ENCODE results near the gene SPATS2L. TPM values are rescaled to one million over a fixed set of nuclear protein-coding genes. Genes with fewer than 3 reads are reported as not detected.

SPATS2L gene
- total RNA-seq, 1 experiment from 2014 or later: not detected

DNA sequence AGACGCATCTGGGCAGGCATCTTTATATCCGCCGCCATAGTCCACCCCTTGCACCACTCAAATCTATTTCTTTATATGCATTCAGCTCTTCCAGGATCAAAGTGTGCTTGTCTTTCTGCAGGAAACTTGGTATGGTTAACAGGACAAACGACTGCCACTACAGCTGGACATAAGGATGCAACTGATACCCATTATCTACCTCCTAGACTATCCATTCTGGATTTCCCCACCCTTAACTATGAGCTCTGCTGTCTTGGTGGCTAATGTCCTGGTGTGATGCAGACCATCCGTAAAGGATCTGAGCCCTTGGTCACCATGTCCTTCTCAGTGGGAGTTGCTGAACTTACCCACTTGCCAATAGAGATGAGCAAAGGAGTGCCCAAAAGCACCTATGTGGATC lies 40.1 kb upstream of the SPATS2L start:
- no peaks in the 10 kb centered on the region for H3K9me3 ChIP-seq (ENCODE audit: low read length)

DNA sequence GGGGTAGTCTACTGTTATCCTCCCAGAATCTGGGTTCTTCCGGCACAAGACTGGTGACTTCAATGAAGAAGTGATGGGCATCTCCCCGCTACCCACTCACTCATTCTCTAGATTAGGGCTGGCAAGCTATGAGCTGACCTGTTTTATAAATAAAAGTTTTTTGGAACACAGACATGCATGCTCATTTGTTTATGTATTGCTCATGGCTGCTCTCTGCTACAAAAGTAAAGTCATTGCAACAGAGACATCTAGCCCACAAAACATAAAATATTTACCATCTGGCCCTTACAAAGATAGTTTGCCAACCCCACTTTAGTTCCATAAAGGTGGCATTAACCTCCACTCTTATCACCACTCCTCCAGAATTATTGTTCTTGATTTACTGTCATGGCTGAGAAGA lies 39.1 kb upstream of the SPATS2L start:
- Histone ChIP-seq H3K36me3 (ENCODE audit: insufficient read depth, low read length) (no peaks in the 10 kb centered on the region), H3K27me3 (ENCODE audit: low read length) (no peaks in the 10 kb centered on the region), H3K79me2 (ENCODE audit: low read length) (no peaks in the 10 kb centered on the region), H3K27ac (ENCODE audit: low read length) (no peak overlapping the region), H3K9me3 (ENCODE audit: low read length) (no peaks in the 10 kb centered on the region), H3K4me3 (ENCODE audit: low read length) (no peak overlapping the region), H2AFZ (ENCODE audit: low read length) (no peak overlapping the region), H4K20me1 (ENCODE audit: insufficient read depth, low read depth, low read length) (0 out of 2 replicates have a peak, but pooled peaks cover 3% of the 10 kb centered on the region), H3K9me2 (replicated peaks; ENCODE audit: insufficient read depth, low read length) (no peaks in the 10 kb centered on the region), H3K9ac (ENCODE audit: low read length) (no peak overlapping the region), H3K4me2 (ENCODE audit: low read depth, low read length, poor library complexity, severe bottlenecking) (no peak overlapping the region), H3K4me1 (ENCODE audit: low read length) (peaks cover 11% of the 10 kb centered on the region)
- no peak for DNase-seq

More for the DNA sequence above, 40.1 kb upstream of the SPATS2L start:
- Histone ChIP-seq H3K27me3 (ENCODE audit: low read length) (no peaks in the 10 kb centered on the region), H3K27ac (ENCODE audit: low read length) (no peak overlapping the region), H3K9ac (ENCODE audit: low read length) (no peak overlapping the region), H3K4me2 (ENCODE audit: low read depth, low read length, poor library complexity, severe bottlenecking) (no peak overlapping the region), H2AFZ (ENCODE audit: low read length) (no peak overlapping the region), H3K9me2 (replicated peaks; ENCODE audit: insufficient read depth, low read length) (no peaks in the 10 kb centered on the region), H3K4me1 (ENCODE audit: low read length) (peaks cover 5% of the 10 kb centered on the region), H3K79me2 (ENCODE audit: low read length) (no peaks in the 10 kb centered on the region), H3K36me3 (ENCODE audit: insufficient read depth, low read length) (no peaks in the 10 kb centered on the region), H4K20me1 (ENCODE audit: insufficient read depth, low read depth, low read length) (no peaks in the 10 kb centered on the region), H3K4me3 (ENCODE audit: low read length) (no peak overlapping the region)
- no peak for DNase-seq

DNA sequence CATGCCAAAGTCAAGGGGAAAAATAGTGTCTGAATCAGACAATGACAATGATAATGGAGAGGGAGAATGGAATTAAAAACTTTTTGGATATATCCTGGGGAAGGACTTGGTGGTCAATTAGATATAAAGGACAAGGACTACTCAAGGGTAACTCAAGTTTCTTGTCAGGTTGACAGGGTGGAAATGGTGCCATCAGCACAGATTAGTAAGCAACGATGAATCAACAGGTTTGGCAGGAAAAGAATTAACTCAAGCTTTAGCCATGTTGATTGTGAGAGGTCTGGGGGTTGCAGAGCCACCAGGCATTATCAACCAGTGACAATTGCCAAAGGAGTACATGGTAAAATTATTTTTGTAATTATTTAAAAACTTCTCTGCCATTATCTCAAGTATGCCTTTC lies 35.8 kb upstream of the SPATS2L start:
- H3K79me2 ChIP-seq (ENCODE audit: low read length): no peaks in the 10 kb centered on the region
- DNase-seq: no peak
- H3K9me2 ChIP-seq (replicated peaks; ENCODE audit: insufficient read depth, low read length): no peaks in the 10 kb centered on the region
- no peaks in the 10 kb centered on the region for H3K36me3 ChIP-seq (ENCODE audit: insufficient read depth, low read length)
- H3K9ac ChIP-seq (ENCODE audit: low read length): no peak overlapping the region
- no peak overlapping the region for H3K4me2 ChIP-seq (ENCODE audit: low read depth, low read length, poor library complexity, severe bottlenecking)
- H2AFZ ChIP-seq (ENCODE audit: low read length): no peak overlapping the region
- H3K4me3 ChIP-seq (ENCODE audit: low read length): no peak overlapping the region
- peaks cover 11% of the 10 kb centered on the region for H3K4me1 ChIP-seq (ENCODE audit: low read length)
- H3K27me3 ChIP-seq (ENCODE audit: low read length): no peaks in the 10 kb centered on the region
- H4K20me1 ChIP-seq (ENCODE audit: insufficient read depth, low read depth, low read length): 0 out of 2 replicates have a peak, but pooled peaks cover 3% of the 10 kb centered on the region
- no peaks in the 10 kb centered on the region for H3K9me3 ChIP-seq (ENCODE audit: low read length)
- H3K27ac ChIP-seq (ENCODE audit: low read length): no peak overlapping the region

DNA sequence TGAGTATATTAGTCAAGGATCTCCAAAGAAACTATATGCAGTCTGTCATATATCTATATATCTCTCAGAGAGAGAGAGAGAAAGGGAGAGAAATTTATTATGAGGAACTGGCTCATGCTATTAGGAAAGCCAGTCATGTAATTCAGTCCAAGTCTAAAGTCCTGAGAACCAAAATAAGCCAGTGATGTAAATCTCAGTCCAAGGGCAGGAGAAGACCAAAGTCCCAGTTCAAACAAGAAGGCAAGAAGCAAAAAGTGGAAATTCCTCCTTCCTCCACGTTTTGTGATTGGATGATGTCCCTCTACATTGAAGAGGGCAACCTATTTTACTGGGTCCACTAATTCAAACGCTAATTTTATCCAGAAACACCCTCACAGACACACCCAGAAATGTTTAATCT lies 34.2 kb upstream of the SPATS2L start:
- DNase-seq: no peak
- no peaks in the 10 kb centered on the region for H3K9me2 ChIP-seq (replicated peaks; ENCODE audit: insufficient read depth, low read length)
- H3K4me1 ChIP-seq (ENCODE audit: low read length): peaks cover 11% of the 10 kb centered on the region
- H3K9me3 ChIP-seq (ENCODE audit: low read length): no peaks in the 10 kb centered on the region
- H2AFZ ChIP-seq (ENCODE audit: low read length): no peak overlapping the region
- no peak overlapping the region for H3K27ac ChIP-seq (ENCODE audit: low read length)
- no peaks in the 10 kb centered on the region for H3K79me2 ChIP-seq (ENCODE audit: low read length)
- H3K36me3 ChIP-seq (ENCODE audit: insufficient read depth, low read length): no peaks in the 10 kb centered on the region
- no peaks in the 10 kb centered on the region for H3K27me3 ChIP-seq (ENCODE audit: low read length)
- 0 out of 2 replicates have a peak, but pooled peaks cover 3% of the 10 kb centered on the region for H4K20me1 ChIP-seq (ENCODE audit: insufficient read depth, low read depth, low read length)
- H3K4me3 ChIP-seq (ENCODE audit: low read length): no peak overlapping the region
- no peak overlapping the region for H3K4me2 ChIP-seq (ENCODE audit: low read depth, low read length, poor library complexity, severe bottlenecking)
- no peak overlapping the region for H3K9ac ChIP-seq (ENCODE audit: low read length)

DNA sequence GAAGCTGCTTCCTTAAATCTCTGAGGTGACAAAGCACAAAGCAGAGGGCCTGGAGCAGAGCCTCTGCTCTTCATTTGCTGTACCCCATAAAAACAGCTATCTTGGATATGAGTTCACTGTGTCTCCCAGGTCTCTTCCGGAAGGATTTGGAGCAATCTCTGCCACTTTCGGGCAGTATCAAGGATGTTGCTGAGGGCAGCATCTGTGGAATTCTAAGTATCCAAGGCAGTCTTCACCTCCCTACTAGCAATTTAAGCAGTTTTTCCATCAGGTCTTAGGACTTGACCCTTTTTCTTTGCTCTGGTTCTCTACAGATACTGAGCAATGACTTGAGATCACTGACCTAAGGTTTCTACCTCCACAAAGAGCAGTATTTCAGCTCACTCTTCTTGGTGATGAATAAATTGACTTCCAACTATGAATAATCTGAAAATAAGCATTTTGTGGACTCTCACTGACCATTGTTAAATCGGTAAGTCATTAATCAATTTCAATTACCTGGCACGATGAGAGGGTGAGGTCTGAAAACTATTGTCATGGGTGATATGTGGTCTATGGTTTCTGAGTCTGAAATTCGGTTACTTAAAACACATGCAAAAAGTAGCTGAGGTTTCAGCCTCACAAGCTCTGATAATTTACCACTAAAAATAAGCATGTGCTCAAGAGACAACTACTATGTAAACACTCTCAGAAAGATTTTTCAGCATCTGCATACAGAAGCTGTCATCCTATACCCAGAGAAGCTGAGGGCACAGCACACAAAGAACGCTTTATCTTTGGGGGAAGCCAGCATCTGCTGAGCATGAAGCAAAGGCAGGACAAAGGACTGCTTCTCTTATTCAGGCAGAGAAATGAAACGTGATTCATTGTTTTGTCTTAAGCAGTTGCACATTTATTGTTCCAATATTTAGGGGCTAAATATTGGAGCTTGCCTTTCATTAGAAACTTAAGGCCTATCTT lies 32.1 kb upstream of the SPATS2L start:
- DNase-seq: no peak
- Histone ChIP-seq H3K4me1 (ENCODE audit: low read length) (peaks cover 11% of the 10 kb centered on the region), H3K4me2 (ENCODE audit: low read depth, low read length, poor library complexity, severe bottlenecking) (no peak overlapping the region), H3K9me3 (ENCODE audit: low read length) (no peaks in the 10 kb centered on the region), H3K9me2 (replicated peaks; ENCODE audit: insufficient read depth, low read length) (no peaks in the 10 kb centered on the region), H3K4me3 (ENCODE audit: low read length) (no peak overlapping the region), H4K20me1 (ENCODE audit: insufficient read depth, low read depth, low read length) (0 out of 2 replicates have a peak, but pooled peaks cover 3% of the 10 kb centered on the region), H2AFZ (ENCODE audit: low read length) (no peak overlapping the region), H3K27ac (ENCODE audit: low read length) (no peak overlapping the region), H3K9ac (ENCODE audit: low read length) (no peak overlapping the region), H3K79me2 (ENCODE audit: low read length) (no peaks in the 10 kb centered on the region), H3K27me3 (ENCODE audit: low read length) (no peaks in the 10 kb centered on the region), H3K36me3 (ENCODE audit: insufficient read depth, low read length) (no peaks in the 10 kb centered on the region)

DNA sequence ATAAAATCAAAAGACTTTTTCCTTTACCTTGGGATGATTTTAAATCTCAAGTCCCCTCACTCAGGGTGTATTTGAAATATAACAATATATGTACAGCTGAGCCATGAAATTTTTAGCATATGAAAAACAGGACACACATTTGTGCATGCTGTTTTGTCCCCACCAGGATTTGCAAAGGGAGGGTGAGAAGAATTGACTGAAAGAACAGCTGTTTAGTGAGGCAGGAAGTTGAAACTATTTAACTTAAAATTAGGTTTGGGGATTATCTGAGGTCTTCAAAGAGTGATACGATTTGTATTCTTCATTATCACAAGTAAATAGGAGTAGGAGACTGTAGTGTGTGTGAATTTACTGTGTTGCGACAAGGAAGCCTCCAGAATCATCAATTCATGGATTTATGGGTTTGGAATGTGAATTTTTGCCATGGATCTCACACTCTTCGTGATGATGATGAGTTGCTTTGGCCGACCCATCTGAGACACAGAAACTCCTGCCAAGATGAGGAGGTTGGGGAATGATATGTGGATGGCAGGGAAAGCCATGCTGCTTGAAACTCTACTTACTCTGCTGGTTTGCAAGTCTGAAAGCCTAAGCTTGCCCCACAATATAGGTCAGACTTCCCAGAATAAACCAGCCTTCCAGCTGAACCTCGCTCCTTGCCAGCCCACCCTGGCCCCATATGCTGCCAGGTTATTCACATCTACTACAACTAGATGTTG lies 31.0 kb upstream of the SPATS2L start:
- H3K27ac ChIP-seq (ENCODE audit: low read length): no peak overlapping the region
- DNase-seq: no peak
- no peak overlapping the region for H3K9ac ChIP-seq (ENCODE audit: low read length)
- H3K4me3 ChIP-seq (ENCODE audit: low read length): no peak overlapping the region
- no peaks in the 10 kb centered on the region for H3K27me3 ChIP-seq (ENCODE audit: low read length)
- no peaks in the 10 kb centered on the region for H3K9me3 ChIP-seq (ENCODE audit: low read length)
- no peaks in the 10 kb centered on the region for H3K36me3 ChIP-seq (ENCODE audit: insufficient read depth, low read length)
- H3K9me2 ChIP-seq (replicated peaks; ENCODE audit: insufficient read depth, low read length): no peaks in the 10 kb centered on the region
- no peak overlapping the region for H3K4me2 ChIP-seq (ENCODE audit: low read depth, low read length, poor library complexity, severe bottlenecking)
- no peak overlapping the region for H2AFZ ChIP-seq (ENCODE audit: low read length)
- peaks cover 11% of the 10 kb centered on the region for H3K4me1 ChIP-seq (ENCODE audit: low read length)
- H4K20me1 ChIP-seq (ENCODE audit: insufficient read depth, low read depth, low read length): 0 out of 2 replicates have a peak, but pooled peaks cover 3% of the 10 kb centered on the region
- no peaks in the 10 kb centered on the region for H3K79me2 ChIP-seq (ENCODE audit: low read length)

DNA sequence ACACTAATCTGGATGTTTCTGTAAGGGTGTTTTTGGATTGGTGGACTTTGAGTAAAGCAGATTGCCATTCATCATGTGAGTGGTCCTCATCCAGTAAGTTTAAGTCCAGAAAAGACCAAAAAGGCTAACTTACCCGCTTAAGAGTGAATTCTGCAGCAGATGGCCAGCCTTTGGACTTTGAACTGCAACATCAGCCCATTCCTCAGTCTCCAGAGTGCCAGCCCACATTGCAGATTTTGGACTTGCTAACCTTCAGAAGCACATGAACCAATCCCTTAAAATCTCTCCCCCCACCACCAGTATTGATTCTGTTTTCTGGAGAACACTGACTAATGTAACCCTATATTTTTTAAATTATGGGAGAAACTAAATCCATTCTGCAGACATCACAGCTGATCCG lies 30.0 kb upstream of the SPATS2L start:
- no peak overlapping the region for H3K4me3 ChIP-seq (ENCODE audit: low read length)
- H3K9me3 ChIP-seq (ENCODE audit: low read length): no peaks in the 10 kb centered on the region
- 0 out of 2 replicates have a peak, but pooled peaks cover 3% of the 10 kb centered on the region for H4K20me1 ChIP-seq (ENCODE audit: insufficient read depth, low read depth, low read length)
- no peaks in the 10 kb centered on the region for H3K79me2 ChIP-seq (ENCODE audit: low read length)
- no peak overlapping the region for H3K9ac ChIP-seq (ENCODE audit: low read length)
- H3K36me3 ChIP-seq (ENCODE audit: insufficient read depth, low read length): no peaks in the 10 kb centered on the region
- H3K9me2 ChIP-seq (replicated peaks; ENCODE audit: insufficient read depth, low read length): no peaks in the 10 kb centered on the region
- no peaks in the 10 kb centered on the region for H3K27me3 ChIP-seq (ENCODE audit: low read length)
- no peak overlapping the region for H3K4me2 ChIP-seq (ENCODE audit: low read depth, low read length, poor library complexity, severe bottlenecking)
- H3K27ac ChIP-seq (ENCODE audit: low read length): no peak overlapping the region
- no peak overlapping the region for H2AFZ ChIP-seq (ENCODE audit: low read length)
- DNase-seq: no peak
- peaks cover 5% of the 10 kb centered on the region for H3K4me1 ChIP-seq (ENCODE audit: low read length)

DNA sequence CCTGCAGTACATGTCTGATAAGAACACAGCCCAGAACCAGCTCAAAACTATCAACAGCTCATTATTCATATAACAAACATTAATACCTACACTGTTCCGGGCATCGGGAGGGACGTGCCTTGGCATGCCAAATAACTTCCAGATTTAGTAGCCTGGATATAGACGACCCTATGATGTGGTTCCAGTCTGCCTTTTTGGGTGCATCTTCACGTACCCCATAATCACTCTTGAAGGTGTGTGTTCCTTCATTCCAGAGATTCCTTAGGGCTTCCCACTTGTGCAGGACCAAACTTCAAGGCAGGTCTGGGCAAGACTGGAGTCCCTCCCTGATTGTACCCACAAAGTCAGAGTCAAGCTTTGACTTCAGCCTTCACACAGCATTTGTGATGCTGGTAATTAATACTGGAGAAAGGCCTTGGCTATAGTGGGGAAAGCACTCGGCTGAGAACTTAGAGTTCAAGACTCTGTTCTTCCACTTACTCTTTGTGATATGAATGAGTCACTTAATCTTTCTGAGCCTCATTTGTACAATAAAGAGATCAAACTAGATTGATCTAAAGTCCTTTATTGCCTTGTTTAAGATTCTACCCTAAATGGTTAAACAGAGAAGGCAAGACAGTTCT lies 27.7 kb upstream of the SPATS2L start:
- Histone ChIP-seq H3K9me2 (replicated peaks; ENCODE audit: insufficient read depth, low read length) (no peaks in the 10 kb centered on the region), H3K27me3 (ENCODE audit: low read length) (no peaks in the 10 kb centered on the region), H3K9me3 (ENCODE audit: low read length) (no peaks in the 10 kb centered on the region), H2AFZ (ENCODE audit: low read length) (no peak overlapping the region), H3K9ac (ENCODE audit: low read length) (no peak overlapping the region), H3K27ac (ENCODE audit: low read length) (no peak overlapping the region), H3K4me1 (ENCODE audit: low read length) (no peaks in the 10 kb centered on the region), H4K20me1 (ENCODE audit: insufficient read depth, low read depth, low read length) (no peaks in the 10 kb centered on the region), H3K79me2 (ENCODE audit: low read length) (no peaks in the 10 kb centered on the region), H3K36me3 (ENCODE audit: insufficient read depth, low read length) (no peaks in the 10 kb centered on the region), H3K4me2 (ENCODE audit: low read depth, low read length, poor library complexity, severe bottlenecking) (no peak overlapping the region), H3K4me3 (ENCODE audit: low read length) (no peak overlapping the region)
- DNase-seq: no peak
